CD14-positive monocyte (primary cell): ENCODE results near the gene RUBCN. TPM values are rescaled to one million over a fixed set of nuclear protein-coding genes. Genes with fewer than 3 reads are reported as not detected.

Source experiments
- DNase-seq, 3 donors: peaks; one replicate each; pipeline ENCODE4 v3.0.0-alpha.2; 2011 to 2022
- H2AFZ ChIP-seq: 2 replicates; pipeline ENCODE4 v1.6.0; 2012; ENCODE audit warnings: mild to moderate bottlenecking, low read depth, low read length, inconsistent platforms; ENCODE audit not compliant: insufficient read depth, poor library complexity, severe bottlenecking
- H3K27ac ChIP-seq, 2 donors: 1 replicate in 1 of 2; 2 replicates in 1 of 2; pipeline ENCODE4 v1.5.1; 2012 to 2013; ENCODE audit warnings: low read length in 2 of 2, control low read depth in 1 of 2, inconsistent platforms in 1 of 2, low read depth in 1 of 2, mild to moderate bottlenecking in 1 of 2
- H3K27me3 ChIP-seq, 2 donors: one replicate each; pipeline versions ENCODE4 v1.6.0 to v1.6.1; 2011 to 2013; ENCODE audit warnings: low read length in 2 of 2; ENCODE audit not compliant: control insufficient read depth in 2 of 2, insufficient read depth in 2 of 2
- H3K36me3 ChIP-seq, 2 donors: replicated peaks in 1 of 2; 1 replicate in 1 of 2; 2 replicates in 1 of 2; pipeline versions ENCODE4 v1.5.1 to v1.6.1; 2012 to 2013; ENCODE audit warnings: low read length in 2 of 2, control low read depth in 1 of 2, inconsistent platforms in 1 of 2, mild to moderate bottlenecking in 1 of 2; ENCODE audit not compliant: insufficient read depth in 2 of 2, control insufficient read depth in 1 of 2
- H3K4me1 ChIP-seq, 2 donors: 1 replicate in 1 of 2; 2 replicates in 1 of 2; pipeline versions ENCODE4 v1.5.1 to v1.6.1; 2012 to 2013; ENCODE audit warnings: low read length in 2 of 2, control low read depth in 1 of 2, inconsistent platforms in 1 of 2, mild to moderate bottlenecking in 1 of 2, moderate library complexity in 1 of 2; ENCODE audit not compliant: insufficient read depth in 2 of 2, control insufficient read depth in 1 of 2
- H3K4me2 ChIP-seq: replicated peaks from 2 replicates; pipeline ENCODE3; 2012; ENCODE audit warnings: low read length, moderate library complexity, mild to moderate bottlenecking; ENCODE audit not compliant: poor library complexity, severe bottlenecking; ENCODE audit errors: extremely low read depth
- H3K4me3 ChIP-seq, 3 experiments: fragments of 200-600 bp in 1 of 3; sonication (generic) in 1 of 3; replicated peaks in 1 of 3; 1 replicate in 2 of 3; 2 replicates in 1 of 3; pipeline ENCODE4 v1.5.1; 2011 to 2013; ENCODE audit warnings: low read length in 3 of 3, mild to moderate bottlenecking in 3 of 3, control low read depth in 2 of 3, low read depth in 2 of 3, inconsistent platforms in 1 of 3, moderate library complexity in 1 of 3
- H3K79me2 ChIP-seq: 2 replicates; pipeline ENCODE4 v1.6.0; 2012; ENCODE audit warnings: mild to moderate bottlenecking, control low read depth, inconsistent platforms, low read length, moderate library complexity; ENCODE audit not compliant: insufficient read depth
- H3K9ac ChIP-seq: 2 replicates; pipeline ENCODE4 v1.6.0; 2017; ENCODE audit warnings: low read length, mild to moderate bottlenecking; ENCODE audit not compliant: insufficient read depth, poor library complexity, severe bottlenecking
- H3K9me3 ChIP-seq, 2 donors: replicated peaks in 1 of 2; 1 replicate in 1 of 2; 2 replicates in 1 of 2; pipeline versions ENCODE4 v1.5.1 to v1.6.1; 2012 to 2013; ENCODE audit warnings: low read length in 2 of 2, control low read depth in 1 of 2; ENCODE audit not compliant: control insufficient read depth in 1 of 2, insufficient read depth in 1 of 2
- H4K20me1 ChIP-seq: 2 replicates; pipeline ENCODE4 v1.6.0; 2012; ENCODE audit warnings: mild to moderate bottlenecking, low read length, control low read depth, moderate library complexity; ENCODE audit not compliant: insufficient read depth
- H3K27ac Mint-ChIP-seq, 7 donors: one replicate each; pipeline ENCODE4 v1.8.0; 2020; ENCODE audit warnings: mild to moderate bottlenecking in 7 of 7, mixed read lengths in 7 of 7, moderate library complexity in 6 of 7, inconsistent platforms in 2 of 7
- H3K27me3 Mint-ChIP-seq, 3 donors: one replicate each; pipeline ENCODE4 v1.8.0; 2021 to 2022; ENCODE audit warnings: low read depth in 3 of 3, mild to moderate bottlenecking in 3 of 3, mixed read lengths in 3 of 3, moderate library complexity in 3 of 3, inconsistent platforms in 1 of 3
- H3K36me3 Mint-ChIP-seq, 2 donors: one replicate each; pipeline ENCODE4 v1.8.0; 2020; ENCODE audit warnings: mixed read lengths in 2 of 2, inconsistent platforms in 1 of 2, mild to moderate bottlenecking in 1 of 2
- H3K4me1 Mint-ChIP-seq: one replicate; pipeline ENCODE4 v1.8.0; 2020; ENCODE audit warnings: mild to moderate bottlenecking, mixed read lengths
- H3K4me3 Mint-ChIP-seq, 2 donors: one replicate each; pipeline ENCODE4 v1.8.0; 2020; ENCODE audit warnings: mild to moderate bottlenecking in 2 of 2, mixed read lengths in 2 of 2, moderate library complexity in 1 of 2
- H3K9me3 Mint-ChIP-seq, 7 donors: one replicate each; pipeline ENCODE4 v1.8.0; 2020 to 2022; ENCODE audit warnings: mixed read lengths in 7 of 7, mild to moderate bottlenecking in 6 of 7, moderate library complexity in 6 of 7, inconsistent platforms in 2 of 7
- CTCF ChIP-seq: fragments of 200-600 bp; IDR thresholded peaks from one replicate; pipeline ENCODE4 v1.8.0; 2022; ENCODE audit warnings: antibody characterized with exemption, mild to moderate bottlenecking
- whole genome bisulfite sequencing: methylation state at CpG from one replicate; pipeline ENCODE4 v1.1.5; 2013; ENCODE audit warnings: missing lambda C conversion rate; ENCODE audit not compliant: insufficient coverage; 5-methylcytosine and 5-hydroxymethylcytosine counted together
- intact Hi-C, 2 donors: fragments of 100-400 bp; cut with micrococcal nuclease; formaldehyde crosslinking; loops; one replicate each; pipeline versions ENCODE4 v1.15.0 to v1.15.1; 2023
- polyA plus RNA-seq, 3 donors: library from polyadenylated mRNA; depleted of rRNA in 1 of 3; unstranded in 2 of 3; stranded (reverse) in 1 of 3; fragments of 300-500 nt in 2 of 3; fragments of >200 nt in 1 of 3; fragmentation: Illumina TruSeq in 2 of 3; gene quantifications; 1 replicate in 2 of 3; 2 replicates in 1 of 3; pipeline ENCODE4 v1.2.3, GENCODE V29; 2012 to 2021

Gene RUBCN
- polyA plus RNA-seq, 3 donors = 8.6 to 37.9 (median 13.5) TPM

- peaks cover 0 to 8% (median 4%) of the 10 kb centered on the region in 7 donors for H3K9me3 Mint-ChIP-seq
- intact Hi-C loops = no loop called here
- H2AFZ ChIP-seq = no peak overlapping the region
- H3K27me3 ChIP-seq = no peaks in the 10 kb centered on the region
- H3K36me3 Mint-ChIP-seq = peaks cover 80 to 94% of the 10 kb centered on the region in 2 donors
- no peak overlapping the region for H3K4me2 ChIP-seq
- peaks cover 15% of the 10 kb centered on the region for H4K20me1 ChIP-seq
- H3K27me3 Mint-ChIP-seq = peaks cover 0 to 3% (median 1%) of the 10 kb centered on the region in 3 donors
- H3K27ac Mint-ChIP-seq = peak overlapping the region in 1 of 7 donors; percentile 20
- no peaks in the 10 kb centered on the region for H3K4me1 Mint-ChIP-seq
- H3K9ac ChIP-seq = no peak overlapping the region
- H3K4me1 ChIP-seq = no peaks in the 10 kb centered on the region
- no peak overlapping the region for H3K4me3 ChIP-seq
- no peak for DNase-seq
- H3K36me3 ChIP-seq = peaks cover 65 to 99% of the 10 kb centered on the region in 2 donors
- H3K4me3 Mint-ChIP-seq = no peak overlapping the region
- H3K27ac ChIP-seq = no peak overlapping the region
- H3K9me3 ChIP-seq = no peaks in the 10 kb centered on the region
- TF ChIP-seq CTCF = no peak
- 100% methylated on average over 3 of the region's 4 CpGs for WGBS
- H3K79me2 ChIP-seq = no peaks in the 10 kb centered on the region
Observed at GRCh38 chr3:197701841-197702240, 34.9 kb downstream of the RUBCN start.

GRCh38 chr3:197700095-197700494, 36.6 kb downstream of the RUBCN start:
- Histone ChIP-seq H3K36me3 (peaks cover 77 to 99% of the 10 kb centered on the region in 2 donors), H3K27me3 (no peaks in the 10 kb centered on the region), H3K9me3 (no peaks in the 10 kb centered on the region), H3K4me3 (no peak overlapping the region), H3K27ac (no peak overlapping the region), H3K79me2 (no peaks in the 10 kb centered on the region), H2AFZ (no peak overlapping the region), H4K20me1 (peaks cover 4% of the 10 kb centered on the region), H3K4me1 (no peaks in the 10 kb centered on the region), H3K9ac (no peak overlapping the region), H3K4me2 (no peak overlapping the region)
- H3K9me3 Mint-ChIP-seq = peaks cover 0 to 8% (median 4%) of the 10 kb centered on the region in 7 donors
- peak overlapping the region in 1 of 7 donors; percentile 31 for H3K27ac Mint-ChIP-seq
- 100% methylated on average over 1 of the region's 9 CpGs for WGBS
- intact Hi-C loops = no loop called here
- no peak for DNase-seq
- H3K4me1 Mint-ChIP-seq = no peaks in the 10 kb centered on the region
- peaks cover 0 to 3% (median 0%) of the 10 kb centered on the region in 3 donors for H3K27me3 Mint-ChIP-seq
- H3K36me3 Mint-ChIP-seq = peaks cover 85 to 93% of the 10 kb centered on the region in 2 donors
- TF ChIP-seq CTCF = no peak
- no peak overlapping the region for H3K4me3 Mint-ChIP-seq
